ENCODE results near the gene RASSF5.
A peak's percentile ranks its signal among the peaks of the same experiment; 100 is the strongest.
"Not testable (repeated sequence)": the region's sequence is repeated elsewhere in the genome, so short reads cannot be mapped to it uniquely, and the experiment has no call there.

RASSF5 gene

DNA sequence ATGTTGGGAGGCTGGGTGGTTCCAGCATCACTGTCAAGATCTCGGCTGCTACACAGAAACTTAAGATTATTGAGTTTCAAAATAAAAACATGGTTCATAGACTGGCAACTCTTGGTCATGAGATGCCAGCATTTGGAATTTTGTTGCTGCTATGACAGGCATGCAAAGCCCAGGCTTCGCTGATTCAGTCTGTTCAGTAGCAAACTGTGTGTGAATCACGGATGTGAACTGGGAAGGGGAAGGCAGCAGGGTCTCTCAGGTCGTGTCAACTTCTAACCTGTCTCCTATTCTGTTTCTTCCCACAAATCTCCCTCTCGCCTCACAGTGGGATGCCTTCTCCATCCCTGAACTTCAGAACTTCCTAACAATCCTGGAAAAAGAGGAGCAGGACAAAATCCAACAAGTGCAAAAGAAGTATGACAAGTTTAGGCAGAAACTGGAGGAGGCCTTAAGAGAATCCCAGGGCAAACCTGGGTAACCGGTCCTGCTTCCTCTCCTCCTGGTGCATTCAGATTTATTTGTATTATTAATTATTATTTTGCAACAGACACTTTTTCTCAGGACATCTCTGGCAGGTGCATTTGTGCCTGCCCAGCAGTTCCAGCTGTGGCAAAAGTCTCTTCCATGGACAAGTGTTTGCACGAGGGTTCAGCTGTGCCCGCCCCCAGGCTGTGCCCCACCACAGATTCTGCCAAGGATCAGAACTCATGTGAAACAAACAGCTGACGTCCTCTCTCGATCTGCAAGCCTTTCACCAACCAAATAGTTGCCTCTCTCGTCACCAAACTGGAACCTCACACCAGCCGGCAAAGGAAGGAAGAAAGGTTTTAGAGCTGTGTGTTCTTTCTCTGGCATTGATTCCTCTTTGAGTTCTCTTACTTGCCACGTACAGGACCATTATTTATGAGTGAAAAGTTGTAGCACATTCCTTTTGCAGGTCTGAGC lies 79.4 kb downstream of the RASSF5 start:
- no peak for DNase-seq (ENCODE audit: low spot score)

DNA sequence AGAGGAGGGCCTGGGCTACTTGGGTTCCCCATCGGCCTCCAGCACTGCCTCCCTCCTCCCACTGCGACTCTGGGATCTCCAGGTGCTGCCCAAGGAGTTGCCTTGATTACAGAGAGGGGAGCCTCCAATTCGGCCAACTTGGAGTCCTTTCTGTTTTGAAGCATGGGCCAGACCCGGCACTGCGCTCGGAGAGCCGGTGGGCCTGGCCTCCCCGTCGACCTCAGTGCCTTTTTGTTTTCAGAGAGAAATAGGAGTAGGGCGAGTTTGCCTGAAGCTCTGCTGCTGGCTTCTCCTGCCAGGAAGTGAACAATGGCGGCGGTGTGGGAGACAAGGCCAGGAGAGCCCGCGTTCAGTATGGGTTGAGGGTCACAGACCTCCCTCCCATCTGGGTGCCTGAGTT lies 80.6 kb downstream of the RASSF5 start:
- DNase-seq (ENCODE audit: low spot score) = no peak

DNA sequence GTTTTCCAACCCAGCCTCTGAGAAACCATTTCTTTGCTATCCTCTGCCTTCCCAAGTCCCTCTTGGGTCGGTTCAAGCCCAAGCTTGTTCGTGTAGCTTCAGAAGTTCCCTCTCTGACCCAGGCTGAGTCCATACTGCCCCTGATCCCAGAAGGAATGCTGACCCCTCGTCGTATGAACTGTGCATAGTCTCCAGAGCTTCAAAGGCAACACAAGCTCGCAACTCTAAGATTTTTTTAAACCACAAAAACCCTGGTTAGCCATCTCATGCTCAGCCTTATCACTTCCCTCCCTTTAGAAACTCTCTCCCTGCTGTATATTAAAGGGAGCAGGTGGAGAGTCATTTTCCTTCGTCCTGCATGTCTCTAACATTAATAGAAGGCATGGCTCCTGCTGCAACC lies 81.2 kb downstream of the RASSF5 start:
- DNase-seq (ENCODE audit: low spot score) = no peak

DNA sequence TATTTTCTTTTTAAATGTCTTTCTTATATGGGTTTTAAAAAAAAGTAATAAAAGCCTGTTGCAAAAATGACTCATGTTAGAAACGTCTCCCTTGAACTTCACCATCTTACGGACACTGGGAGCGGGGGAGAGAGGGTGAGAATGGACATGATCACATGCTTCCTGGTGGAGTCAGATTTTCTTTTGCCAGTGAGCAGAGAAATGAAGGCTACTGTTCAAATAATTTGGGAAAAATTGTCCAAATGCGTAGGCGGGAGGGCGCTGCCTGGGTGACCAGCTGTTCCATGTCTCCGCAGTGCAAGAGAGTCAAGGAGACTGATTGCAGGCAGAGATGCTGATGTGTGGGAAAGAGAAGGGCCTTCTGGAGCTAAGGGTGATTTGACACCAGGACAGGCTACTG lies 81.9 kb downstream of the RASSF5 start:
- DNase-seq (ENCODE audit: low spot score) = no peak

DNA sequence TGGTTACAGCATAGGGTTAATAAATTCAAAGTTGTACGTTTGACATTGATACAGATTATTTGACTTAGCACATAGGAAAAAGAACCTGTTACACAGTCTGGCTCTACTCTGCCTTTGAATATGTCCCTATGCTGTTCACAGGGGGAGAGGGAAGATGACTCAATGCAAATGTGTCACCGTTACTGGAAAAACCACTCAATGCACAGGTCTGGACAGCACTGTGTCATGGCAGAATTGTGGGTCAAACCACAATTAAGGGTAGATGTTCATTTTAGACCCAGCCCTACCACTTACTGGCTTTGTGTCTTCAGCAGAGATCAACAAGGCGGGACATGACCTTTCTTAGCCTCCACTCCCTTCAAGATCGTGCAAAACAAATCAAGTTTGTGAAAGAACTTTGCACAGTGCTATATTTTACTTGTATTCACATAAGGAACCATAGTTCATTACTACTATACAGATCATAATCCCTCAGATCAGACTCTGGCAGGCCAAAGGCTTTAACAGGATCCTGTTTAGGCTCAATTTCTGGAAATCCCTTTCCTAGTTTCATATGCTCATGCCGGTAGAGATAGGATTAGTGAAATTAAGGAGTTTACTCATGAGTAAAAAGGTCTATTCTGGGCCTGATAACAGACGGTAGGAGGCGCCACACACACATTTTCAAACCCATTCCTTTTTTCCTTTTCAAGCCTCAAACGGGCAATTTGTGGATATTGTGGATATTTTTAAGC lies 82.9 kb downstream of the RASSF5 start:
- DNase-seq (ENCODE audit: low spot score) = no peak

DNA sequence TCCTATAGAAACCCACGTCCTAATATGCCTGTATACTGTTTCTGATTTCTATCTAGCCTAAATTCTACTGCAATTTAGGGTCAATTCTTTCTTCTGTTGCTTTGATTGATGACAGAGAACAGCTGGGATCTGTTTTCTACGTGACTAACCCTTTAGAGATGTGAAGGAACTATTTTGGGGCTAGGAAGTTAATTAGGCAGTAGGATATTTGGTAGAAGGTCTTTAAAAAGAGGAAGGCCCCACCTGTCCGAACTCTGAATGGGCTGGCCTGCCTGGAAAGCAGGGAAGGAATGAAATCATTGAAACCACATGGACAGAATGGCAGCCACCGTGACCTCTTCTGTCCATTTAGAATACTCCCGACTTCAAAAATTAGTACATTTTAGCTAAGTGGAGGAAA lies 83.9 kb downstream of the RASSF5 start:
- no peak for DNase-seq (ENCODE audit: low spot score)

DNA sequence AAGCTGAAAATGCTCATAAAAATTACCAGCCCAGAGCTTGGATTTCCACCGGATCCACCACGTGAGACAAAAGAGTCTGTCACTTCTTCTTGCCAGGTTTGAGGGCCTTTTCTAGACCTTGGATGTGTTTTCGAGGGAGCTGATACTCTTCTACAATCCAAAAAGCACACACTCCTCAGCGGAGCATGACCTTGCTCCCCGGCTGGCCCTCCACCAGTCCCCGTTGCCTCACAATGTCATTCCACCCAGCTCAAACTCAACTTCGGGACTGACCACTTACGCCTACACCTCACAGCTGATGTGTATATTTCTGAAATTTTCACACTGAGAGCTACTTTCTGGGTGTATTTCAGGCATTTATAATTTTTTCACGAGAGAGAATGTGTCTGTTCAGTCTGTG lies 84.4 kb downstream of the RASSF5 start:
- DNase-seq (ENCODE audit: low spot score) = no peak

DNA sequence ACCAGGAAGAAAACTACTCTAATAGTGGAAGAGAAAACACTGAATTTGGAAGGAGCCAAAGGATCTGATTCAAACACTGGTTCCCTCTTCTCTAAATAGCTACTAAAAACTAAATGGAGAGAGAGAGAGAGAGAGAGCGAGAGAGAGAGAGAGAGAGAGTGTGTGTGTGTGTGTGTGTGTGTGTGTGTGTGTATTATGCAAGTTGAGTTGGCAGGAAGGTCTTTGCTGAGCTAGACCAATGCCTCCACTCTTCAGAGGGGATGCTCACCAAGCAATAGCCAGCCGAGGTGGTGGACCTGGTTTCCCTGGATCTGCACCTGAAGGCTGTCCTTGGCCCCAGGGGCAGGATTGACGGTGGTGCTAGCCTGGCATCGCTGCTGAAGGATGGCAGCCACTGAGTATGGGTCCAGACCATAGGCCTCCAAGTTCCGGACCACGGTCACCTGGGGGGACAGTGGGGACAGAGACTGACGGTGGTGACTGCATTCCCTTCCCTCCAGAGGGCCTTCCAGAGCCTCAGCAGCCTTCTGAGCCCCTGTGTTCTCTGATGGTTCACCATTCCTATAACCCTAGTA lies 86.1 kb downstream of the RASSF5 start:
- DNase-seq (ENCODE audit: low spot score) = no peak

DNA sequence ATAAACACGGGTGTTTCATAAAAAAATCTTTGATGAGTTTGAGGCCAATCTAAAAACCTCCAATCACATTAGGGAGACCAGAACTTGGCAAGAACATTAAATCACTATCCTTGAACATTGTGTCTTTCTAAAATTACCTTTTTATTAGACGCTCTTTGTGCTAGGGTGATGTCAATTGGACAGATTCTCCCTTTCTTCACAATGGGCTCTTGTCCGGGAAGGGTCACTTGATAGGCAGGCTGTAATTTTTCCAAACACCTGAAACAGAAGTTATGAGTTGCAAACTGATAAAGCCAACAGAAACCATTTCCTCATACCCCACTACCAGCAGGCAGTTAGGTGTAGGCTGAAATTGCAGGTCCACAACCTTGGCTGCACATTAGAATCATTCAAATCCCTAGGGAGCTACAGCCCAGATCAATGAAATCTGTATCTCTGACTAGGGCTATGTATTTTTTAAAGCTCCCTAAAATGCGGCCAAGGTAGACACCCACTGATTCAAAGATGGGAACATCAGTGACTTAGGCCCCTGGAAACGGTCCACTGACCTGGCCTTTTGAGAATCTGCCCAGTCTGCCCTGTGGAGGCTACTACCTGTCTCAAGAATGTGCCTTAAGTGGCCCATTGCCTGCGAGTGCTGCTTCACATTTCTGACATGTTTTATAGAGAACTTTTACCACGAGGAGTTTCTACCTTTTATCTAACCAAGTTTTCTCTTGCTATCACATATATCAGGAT lies 88.4 kb downstream of the RASSF5 start:
- no peak for DNase-seq (ENCODE audit: low spot score)

DNA sequence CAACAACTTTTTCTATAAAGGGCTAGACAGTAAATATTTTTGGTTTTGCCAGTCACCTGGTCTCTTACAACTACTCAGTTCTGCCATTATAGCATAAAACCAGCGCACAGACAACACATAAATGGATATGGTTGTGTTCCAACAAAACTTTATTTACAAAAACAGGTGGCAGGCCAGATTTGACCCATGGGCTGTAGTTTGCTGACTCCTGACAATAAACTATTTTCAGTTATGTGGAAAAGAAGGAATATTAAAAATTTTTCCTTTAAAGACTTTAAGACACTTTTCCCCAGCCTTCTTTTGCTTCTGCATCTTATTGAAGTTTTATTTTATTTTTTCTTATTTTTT lies 89.0 kb downstream of the RASSF5 start:
- no peak for DNase-seq (ENCODE audit: low spot score)

DNA sequence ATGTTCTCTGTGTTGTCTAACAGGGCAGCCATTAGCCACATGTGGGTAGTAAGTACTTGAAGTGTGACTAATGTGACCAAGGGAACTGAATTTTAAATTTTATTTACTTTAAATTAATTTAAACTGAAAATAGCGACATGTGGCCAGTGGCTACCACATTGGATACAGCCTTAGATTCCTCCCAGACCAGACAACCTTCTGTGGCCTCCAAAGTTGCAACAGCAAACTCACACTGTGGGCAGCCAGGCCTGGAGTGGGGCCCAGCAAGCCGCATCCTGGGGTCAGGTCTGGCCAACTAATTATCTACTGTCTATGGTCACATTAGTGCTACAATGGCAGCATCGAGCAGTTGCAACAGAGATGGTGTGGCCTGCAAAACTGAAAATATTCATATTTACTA lies 93.2 kb downstream of the RASSF5 start:
- DNase-seq (ENCODE audit: low spot score) = no peak

DNA sequence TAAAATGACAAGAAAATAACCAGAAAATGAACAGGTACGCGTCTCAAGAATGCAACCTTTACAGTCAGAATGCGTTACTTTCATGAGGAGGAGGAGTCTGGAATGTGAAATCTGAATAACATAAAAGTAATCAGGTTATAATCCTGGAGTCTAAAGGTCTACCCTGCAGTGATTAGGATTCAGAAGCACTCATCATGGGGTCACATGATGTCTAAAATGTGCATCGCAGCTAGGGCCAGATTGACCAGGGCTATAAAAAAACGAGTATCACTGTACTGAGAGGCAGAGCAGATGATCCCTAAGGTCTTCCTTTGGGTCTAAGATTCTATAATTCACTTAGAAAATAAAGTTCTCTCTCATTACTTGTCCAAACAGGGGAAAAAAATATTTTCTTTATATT lies 97.5 kb downstream of the RASSF5 start:
- no peak for DNase-seq (ENCODE audit: low spot score)

DNA sequence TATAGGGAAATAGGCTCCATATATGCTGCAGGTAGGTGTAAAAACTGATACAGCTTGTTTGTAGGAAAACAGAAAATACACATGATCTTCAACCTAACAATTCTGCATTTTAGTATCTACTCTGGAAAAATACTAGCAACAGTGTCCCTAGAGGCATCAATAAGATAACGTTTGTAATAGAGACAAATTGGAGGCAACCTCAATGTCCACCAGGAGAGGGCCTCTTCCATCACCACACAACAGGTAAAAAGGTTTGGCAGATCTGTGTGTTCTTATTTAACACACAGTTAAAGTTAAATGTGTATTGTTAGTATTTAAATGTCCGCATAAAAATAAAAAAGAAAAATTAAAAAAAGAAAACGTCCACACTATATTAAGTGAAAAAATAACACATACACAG lies 99.5 kb downstream of the RASSF5 start:
- DNase-seq (ENCODE audit: low spot score) = no peak

DNA sequence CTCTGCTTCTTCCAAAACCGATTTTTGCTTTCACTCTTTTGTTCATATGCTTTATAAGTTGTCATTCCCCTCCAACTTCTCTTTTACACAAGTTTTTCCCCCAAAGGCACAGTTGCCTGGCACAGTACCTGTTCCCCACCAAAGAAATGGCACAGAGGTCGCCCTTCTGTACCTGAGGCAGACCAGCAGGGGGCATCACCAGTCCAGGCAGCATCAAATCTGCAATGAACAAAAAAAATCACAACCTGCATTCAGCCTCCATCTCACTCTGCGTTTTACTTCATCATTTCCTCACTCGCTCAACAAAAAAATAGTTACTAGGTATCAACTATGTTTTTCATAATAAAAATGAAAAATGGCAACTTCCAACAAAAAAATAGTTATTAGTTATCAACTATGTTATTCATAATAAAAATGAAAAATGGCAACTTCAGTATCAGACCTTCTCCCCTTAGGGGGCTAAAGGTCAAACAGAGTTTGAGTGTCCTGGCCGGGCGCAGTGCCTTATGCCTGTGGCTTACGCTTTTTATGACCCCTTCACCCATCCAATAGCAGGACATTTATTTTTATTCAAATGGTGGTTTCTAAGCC lies 100.9 kb downstream of the RASSF5 start:
- DNase-seq (ENCODE audit: low spot score) = no peak

DNA sequence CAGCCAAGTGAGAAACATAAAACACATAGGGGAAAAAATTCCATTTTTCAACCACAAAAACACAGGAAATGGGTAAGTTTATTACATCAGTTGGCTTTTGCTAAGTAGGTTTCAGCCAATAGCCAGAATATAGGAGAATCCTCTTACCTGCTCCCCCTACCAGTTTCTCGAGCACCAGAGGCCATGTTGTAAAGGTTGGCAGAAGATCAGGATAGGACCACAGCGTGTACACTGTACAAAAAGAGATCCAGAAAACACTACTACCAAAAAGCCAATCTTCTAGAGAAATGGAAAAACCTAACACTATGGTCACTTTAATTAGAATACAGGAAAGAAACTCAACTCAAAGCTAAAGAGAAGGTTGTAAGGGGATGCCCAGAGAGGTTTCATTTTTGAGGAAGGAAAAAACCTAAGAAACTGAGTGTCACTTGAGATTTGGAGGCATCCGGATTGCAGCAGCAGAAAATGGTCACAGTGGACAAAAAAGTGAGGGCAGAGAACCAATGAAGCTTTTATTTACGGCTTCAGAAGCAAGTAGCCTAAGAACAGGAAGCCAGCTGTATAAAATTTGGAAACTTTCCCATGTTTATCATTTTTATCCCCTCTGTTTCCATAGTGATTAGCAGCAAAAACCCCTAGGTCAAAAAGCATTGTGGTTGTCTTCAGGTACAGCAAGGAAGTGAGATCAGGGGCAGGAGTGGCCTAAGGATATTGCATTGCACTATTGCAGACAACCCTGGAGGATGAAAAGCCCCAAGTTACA lies 102.1 kb downstream of the RASSF5 start:
- no peak for DNase-seq (ENCODE audit: low spot score)

DNA sequence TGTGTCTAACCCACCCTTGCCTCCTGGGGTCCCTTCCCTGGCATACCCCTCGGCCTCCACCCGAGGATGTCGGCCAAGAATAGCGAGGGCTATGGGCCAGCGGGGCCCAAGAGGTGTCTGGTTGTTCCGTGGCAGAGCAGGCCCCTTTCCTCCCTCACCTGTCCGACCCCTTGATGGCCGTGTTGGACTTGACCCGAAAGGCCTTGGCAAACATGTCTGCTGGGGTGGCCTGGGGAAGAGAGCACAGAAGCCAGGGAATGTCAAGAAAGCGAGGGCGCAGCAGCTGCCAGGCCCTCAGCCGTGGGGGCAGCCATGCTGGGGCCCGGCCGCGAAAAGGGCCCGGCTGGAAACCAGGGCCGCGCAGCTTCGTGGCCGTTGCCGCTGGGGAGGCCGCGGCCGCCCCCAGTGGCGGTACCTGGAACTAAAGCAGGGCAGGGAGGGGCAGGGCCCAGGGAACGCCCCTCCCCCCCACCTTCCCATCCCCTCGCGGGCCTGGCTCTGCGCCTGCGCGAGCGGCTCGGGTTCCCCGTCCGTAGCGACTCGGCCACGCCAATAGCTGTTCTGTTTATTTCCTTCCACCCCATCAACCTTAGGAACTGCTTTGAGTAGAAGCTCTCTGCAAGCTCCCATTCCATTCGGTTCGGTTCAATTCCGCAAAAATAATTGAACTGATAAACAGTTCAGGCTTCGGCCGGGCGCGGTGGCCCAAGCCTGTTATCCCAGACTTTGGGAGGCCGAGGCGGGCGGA lies 105.0 kb downstream of the RASSF5 start, which contains the start of gene EIF2D:
EIF2D (minus strand) TSS at position 337 of the 748 bp plus-strand sequence; CDS start at position 214, 123 bp downstream.
- DNase-seq (ENCODE audit: low spot score) = peak; percentile 94

DNA sequence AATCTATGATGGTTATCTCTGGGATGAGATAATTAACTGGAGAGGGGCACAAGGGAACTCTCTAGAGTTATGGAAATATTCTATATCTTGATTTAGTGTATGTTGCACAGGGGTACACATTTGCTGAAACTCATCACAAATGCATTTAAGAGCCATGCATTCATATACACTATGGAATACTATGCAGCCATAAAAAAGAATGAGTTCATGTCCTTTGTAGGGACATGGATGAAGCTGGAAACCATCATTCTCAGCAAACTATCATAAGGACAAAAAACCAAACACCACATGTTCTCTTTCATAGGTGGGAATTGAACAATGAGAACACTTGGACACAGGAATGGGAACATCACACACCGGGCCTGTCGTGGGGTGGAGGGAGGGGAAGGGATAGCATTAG lies 119.1 kb downstream of the RASSF5 start:
- DNase-seq (ENCODE audit: low spot score) = not testable (repeated sequence)

DNA sequence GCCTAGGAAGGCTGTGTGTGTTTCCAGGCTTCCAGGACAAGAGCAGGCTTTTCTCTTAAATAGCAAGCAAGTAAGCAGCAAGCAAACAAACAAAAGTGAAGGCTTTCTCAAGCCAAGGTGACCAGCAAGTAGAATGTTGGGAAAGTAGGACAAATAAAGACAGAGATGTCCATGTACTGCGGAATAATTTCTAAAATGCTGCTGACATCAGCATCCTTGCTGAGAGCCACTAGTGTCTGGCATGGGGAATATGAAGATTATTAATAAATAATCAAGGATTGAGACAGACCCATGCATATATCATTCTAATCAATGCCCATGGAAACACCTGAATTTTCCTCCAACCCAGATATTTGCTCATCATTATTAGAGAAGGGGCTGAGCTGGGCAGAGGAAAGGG lies 121.6 kb downstream of the RASSF5 start:
- no peak for DNase-seq (ENCODE audit: low spot score)

DNA sequence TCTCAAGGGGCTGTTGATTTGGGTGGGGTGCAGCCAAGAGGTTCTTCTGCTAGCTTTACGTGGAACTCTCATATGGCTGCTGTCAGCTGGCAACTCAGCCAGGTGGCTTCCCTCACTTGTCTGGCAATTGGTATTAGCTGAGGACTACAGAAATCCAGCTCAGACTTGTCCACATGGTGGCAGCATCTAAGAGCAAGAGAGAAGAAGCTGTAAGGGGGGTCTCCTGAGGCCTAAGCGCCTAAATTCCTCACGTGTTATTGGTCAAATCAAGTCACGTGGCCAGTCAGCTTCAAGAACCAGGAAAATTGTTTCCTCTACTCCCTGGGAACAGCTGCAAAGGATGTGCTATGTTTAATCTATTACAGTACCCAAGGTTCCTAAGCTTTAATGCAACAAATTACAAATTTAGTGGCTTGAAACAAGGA lies 123.8 kb downstream of the RASSF5 start:
- DNase-seq (ENCODE audit: low spot score) = no peak

DNA sequence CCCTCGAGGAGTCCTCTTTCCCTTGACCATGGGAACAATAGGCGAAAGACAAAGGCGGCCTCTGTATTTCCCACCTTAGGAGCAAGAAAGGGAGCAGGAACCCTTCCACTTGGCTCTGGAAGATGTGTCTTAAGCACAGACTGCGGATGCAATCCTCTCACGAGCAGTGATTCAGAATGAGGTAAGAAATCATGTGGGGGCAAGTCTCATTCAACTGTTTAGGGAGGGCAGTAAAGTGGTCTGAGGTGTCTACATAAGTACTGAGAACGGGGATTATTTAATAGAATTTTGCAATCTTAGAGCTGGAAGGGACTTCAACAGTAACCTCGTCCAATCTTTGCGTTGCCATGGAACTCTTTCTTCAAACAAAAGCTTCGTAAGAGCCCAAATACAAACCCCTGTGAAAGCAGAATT lies 126.4 kb downstream of the RASSF5 start:
- DNase-seq (ENCODE audit: low spot score) = peak; percentile 15
